Measurements from ENCODE around the gene ALOX12B. TPM values are rescaled to one million over a fixed set of nuclear protein-coding genes. Genes with fewer than 3 reads are reported as not detected.

The ALOX12B gene
- total RNA-seq, 4 donors from 2014 or later, result 131 to 246 (median 157) TPM

DNA sequence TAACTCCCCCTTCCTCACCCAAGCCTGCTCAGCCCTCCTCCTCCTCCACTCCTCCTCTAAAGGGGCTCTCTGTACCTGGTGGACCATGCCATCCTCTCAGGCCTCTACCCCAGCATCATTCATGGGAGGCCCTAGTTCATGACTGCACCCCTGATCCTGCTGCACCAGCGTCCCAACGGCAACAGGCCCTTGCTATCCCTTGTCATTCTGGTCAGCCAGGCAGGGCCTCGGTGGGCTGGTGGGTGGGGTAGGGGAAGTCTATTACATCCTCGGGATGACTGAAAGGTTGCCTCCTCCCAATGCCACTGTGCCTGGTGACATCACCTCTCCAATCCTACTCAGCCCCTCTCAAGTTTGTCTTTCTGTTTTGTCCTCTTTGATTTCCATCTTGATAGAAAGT is 19.7 kb downstream of the ALOX12B start:
- WGBS, 2 donors, result 62 to 80% methylated on average over 4 of the region's 4 CpGs
- DNase-seq (ENCODE audit: low spot score in 2 of 2), result no peak
- intact Hi-C loops (cut with DNase I; ENCODE audit: low total_unique reads), result no loop called here
- no peak for TF ChIP-seq POLR2A (IDR thresholded peaks at IDR 0.05)
- TF ChIP-seq, protein P1, sequence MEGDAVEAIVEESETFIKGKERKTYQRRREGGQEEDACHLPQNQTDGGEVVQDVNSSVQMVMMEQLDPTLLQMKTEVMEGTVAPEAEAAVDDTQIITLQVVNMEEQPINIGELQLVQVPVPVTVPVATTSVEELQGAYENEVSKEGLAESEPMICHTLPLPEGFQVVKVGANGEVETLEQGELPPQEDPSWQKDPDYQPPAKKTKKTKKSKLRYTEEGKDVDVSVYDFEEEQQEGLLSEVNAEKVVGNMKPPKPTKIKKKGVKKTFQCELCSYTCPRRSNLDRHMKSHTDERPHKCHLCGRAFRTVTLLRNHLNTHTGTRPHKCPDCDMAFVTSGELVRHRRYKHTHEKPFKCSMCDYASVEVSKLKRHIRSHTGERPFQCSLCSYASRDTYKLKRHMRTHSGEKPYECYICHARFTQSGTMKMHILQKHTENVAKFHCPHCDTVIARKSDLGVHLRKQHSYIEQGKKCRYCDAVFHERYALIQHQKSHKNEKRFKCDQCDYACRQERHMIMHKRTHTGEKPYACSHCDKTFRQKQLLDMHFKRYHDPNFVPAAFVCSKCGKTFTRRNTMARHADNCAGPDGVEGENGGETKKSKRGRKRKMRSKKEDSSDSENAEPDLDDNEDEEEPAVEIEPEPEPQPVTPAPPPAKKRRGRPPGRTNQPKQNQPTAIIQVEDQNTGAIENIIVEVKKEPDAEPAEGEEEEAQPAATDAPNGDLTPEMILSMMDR (IDR thresholded peaks at IDR 0.05), result no peak
- H3K4me3 ChIP-seq (ENCODE audit: low read depth, poor library complexity, severe bottlenecking), result no peak overlapping the region

DNA sequence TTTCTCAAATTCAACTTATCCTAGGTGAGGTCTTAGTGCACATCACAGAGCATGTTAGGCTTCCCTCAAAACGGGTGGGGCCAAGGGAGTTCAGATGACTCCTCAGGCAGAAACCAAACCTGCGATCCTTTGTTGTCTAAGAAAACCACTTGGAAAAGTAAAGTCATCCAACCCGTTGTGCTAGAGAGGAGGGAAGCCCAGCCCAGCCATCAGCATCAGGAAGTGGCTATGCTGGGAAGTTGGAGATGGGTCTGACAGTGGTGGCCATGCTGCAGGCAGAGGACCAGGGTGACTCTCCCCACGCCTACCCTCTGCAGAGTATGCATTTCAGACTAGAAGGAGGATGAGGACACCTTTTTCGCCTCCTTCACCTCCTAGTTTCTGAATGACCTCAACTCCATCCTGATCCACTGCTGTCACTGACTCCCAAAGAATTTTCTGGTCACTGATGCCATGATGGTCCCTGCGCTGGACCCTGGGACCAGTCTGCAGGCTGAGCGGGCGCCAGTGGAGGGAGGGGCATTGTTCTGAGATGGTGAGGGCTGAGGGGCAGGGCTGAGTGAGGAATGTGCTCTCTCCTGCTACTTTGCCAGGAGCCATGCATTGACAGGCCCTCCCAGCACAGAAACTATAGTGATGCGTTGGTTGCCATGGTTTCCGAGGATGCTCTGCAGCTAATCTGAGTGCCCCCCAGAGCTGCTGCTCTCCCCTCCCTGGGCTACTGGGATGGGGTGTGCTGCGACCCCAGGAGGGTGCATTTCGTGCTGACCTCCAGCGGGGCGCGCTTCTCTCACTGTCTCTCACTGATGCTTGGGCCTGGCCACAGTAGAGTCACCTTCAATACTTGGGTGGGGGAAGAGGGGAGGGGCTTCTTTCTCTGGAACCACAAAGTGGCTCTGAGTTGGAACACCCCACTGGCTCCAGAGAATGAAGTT is 20.4 kb downstream of the ALOX12B start:
- TF ChIP-seq, protein P1 (IDR thresholded peaks at IDR 0.05), result no peak
- TF ChIP-seq POLR2A (IDR thresholded peaks at IDR 0.05), result no peak
- H3K4me3 ChIP-seq (ENCODE audit: low read depth, poor library complexity, severe bottlenecking), result no peak overlapping the region
- no peak for DNase-seq (ENCODE audit: low spot score in 2 of 2)
- 62 to 74% methylated on average over 15 of the region's 15 CpGs for WGBS, 2 donors
- intact Hi-C loops (cut with DNase I; ENCODE audit: low total_unique reads), result no loop called here

DNA sequence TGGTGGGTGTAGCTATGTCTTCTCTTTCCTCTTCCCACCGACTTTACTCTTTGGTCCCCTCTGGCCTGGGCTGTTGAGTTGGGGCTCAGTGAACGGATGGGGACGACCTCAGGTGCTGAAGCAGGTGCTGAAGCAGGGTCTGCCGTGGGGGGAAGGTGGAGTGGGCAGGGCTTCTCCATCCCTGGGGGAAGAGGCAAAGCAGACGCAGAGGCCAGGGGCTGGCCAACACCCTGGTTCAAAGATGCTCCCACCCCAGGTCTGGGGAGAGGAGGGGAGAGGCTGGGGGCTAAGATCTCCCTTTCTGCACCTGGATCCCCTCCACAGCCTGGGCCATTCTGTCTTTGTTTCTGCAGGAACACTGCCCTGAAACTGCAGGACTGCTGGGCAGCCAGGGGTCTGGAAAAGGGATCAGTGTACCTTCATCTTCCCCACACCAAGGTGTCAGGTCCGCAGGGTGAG is 22.9 kb downstream of the ALOX12B start:
- no peak for DNase-seq (ENCODE audit: low spot score in 2 of 2)
- WGBS, 2 donors, result 56 to 64% methylated on average over 6 of the region's 6 CpGs
- no peak overlapping the region for H3K4me3 ChIP-seq (ENCODE audit: low read depth, poor library complexity, severe bottlenecking)
- TF ChIP-seq, protein P1 (IDR thresholded peaks at IDR 0.05), result no peak
- no peak for TF ChIP-seq POLR2A (IDR thresholded peaks at IDR 0.05)
- intact Hi-C loops (cut with DNase I; ENCODE audit: low total_unique reads), result no loop called here

DNA sequence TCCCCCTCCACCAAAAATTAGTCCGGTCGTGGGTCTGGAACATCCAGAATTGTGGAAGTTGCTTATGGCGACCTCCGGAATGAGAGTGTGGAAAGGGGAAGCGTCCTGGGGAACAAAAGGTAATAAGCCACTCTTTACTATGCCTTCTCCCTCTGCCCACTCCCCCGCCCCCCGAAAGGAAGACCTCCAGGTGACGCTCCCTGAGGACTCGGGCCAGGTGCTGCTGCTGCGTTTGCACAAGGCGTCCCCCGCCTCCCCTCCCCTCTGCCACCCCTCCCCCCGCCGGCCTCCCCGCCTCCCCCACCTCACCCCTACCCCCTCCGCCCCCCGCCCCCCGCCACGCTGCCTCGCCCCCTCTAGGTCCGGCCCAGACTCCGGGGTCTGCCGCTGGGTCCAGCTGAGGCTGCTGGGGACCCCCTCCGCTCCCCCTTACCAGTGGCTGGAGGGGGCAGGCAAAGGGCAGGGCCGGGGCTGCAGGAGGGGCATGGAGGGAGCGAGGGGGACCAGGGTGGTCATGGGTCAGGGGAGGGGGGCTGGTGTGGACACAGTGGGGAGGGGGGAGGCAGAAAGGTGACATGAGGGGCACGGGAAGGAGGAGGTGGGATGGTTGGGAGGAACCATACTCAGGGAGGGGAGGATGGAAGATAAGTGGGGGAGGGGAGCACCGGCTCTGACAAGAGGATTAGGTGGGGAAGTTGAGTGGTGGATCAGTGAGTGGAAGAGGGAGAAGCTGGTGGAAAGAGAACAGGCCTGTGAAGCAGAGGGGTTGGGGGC is 23.6 kb downstream of the ALOX12B start:
- intact Hi-C loops (cut with DNase I; ENCODE audit: low total_unique reads), result no loop called here
- DNase-seq (ENCODE audit: low spot score in 2 of 2), result no peak
- no peak overlapping the region for H3K4me3 ChIP-seq (ENCODE audit: low read depth, poor library complexity, severe bottlenecking)
- WGBS, 2 donors, result 14 to 16% methylated on average over 16 to 27 of the region's 28 CpGs
- no peak for TF ChIP-seq POLR2A (IDR thresholded peaks at IDR 0.05)
- TF ChIP-seq, protein P1 (IDR thresholded peaks at IDR 0.05), result no peak

DNA sequence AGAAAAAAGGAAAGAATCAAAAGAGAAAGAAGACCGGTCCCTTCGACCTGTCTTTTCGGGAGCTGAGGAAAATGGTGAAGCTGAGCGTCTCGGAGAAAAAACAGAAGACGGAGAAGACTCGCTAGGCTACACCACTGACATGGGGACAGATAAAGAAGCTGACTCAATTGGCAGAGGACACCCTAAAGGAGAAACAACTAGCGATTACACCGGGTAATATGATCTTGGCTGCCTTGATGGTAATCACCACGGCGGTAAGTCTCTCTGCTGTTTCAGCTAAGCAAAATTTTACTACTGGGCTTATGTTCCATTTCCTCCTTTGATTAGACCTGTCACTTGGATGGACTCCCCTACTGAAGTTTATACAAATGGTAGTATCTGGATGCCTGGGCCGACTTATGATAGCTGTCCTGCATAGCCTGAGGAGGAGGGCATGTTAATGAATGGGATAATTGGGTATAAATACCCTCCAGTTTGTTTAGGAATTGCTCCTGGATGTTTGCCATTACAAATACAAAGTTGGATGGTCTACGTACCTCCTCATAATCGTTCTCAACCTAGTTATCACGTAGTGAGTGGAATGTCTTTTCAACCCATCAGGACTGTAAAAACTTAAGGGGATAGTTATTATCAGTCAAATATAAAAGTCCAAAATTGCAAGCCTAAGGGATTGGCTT is 24.6 kb downstream of the ALOX12B start:
- intact Hi-C loops (cut with DNase I; ENCODE audit: low total_unique reads), result no loop called here
- WGBS, 2 donors, result 7 to 12% methylated on average over 15 of the region's 15 CpGs
- H3K4me3 ChIP-seq (ENCODE audit: low read depth, poor library complexity, severe bottlenecking), result no peak overlapping the region
- DNase-seq (ENCODE audit: low spot score in 2 of 2), result no peak
- TF ChIP-seq POLR2A (IDR thresholded peaks at IDR 0.05), result no peak
- TF ChIP-seq, protein P1 (IDR thresholded peaks at IDR 0.05), result no peak

All from lower leg skin (tissue), 4 donors.